GM10266 (cell line): Measurements from ENCODE around the gene LHX4.

Source experiments
- DNase-seq: peaks from one replicate; pipeline ENCODE4 v3.0.0; 2012; ENCODE audit errors: extremely low spot score
- CTCF ChIP-seq: IDR thresholded peaks from 2 replicates; pipeline ENCODE4 v1.5.1; 2012; ENCODE audit warnings: mild to moderate bottlenecking, low read depth; ENCODE audit not compliant: control insufficient read depth, insufficient read depth; ENCODE audit errors: missing control alignments

LHX4 gene

GRCh38 chr1:180265871-180266270 lies 35.8 kb downstream of the LHX4 start:
- DNase-seq: no peak
- TF ChIP-seq CTCF: no peak

GRCh38 chr1:180266275-180267210 lies 36.5 kb downstream of the LHX4 start:
- TF ChIP-seq CTCF: no peak

GRCh38 chr1:180267211-180267561 lies 37.1 kb downstream of the LHX4 start:
- no peak for TF ChIP-seq CTCF
- no peak for DNase-seq

More at GRCh38 chr1:180266275-180267210, 36.5 kb downstream of the LHX4 start:
- DNase-seq: no peak

GRCh38 chr1:180267761-180268555 lies 37.9 kb downstream of the LHX4 start:
- no peak for DNase-seq
- TF ChIP-seq CTCF: no peak

- no peak for DNase-seq
- no peak for TF ChIP-seq CTCF
Measured at GRCh38 chr1:180268556-180269075, 38.6 kb downstream of the LHX4 start.

GRCh38 chr1:180269645-180270529 lies 39.8 kb downstream of the LHX4 start:
- DNase-seq: no peak
- TF ChIP-seq CTCF: no peak
